Left forelimb (tissue), 1 donor: ENCODE results near the gene ZNF689.
"Not testable (repeated sequence)": the region's sequence is repeated elsewhere in the genome, so short reads cannot be mapped to it uniquely, and the experiment has no call there.

ENCODE experiments used
- DNase-seq: peaks from one replicate; pipeline ENCODE4 v3.0.0-alpha.2; 2018; ENCODE audit warnings: low spot score

Gene ZNF689

GRCh38 chr16:30636599-30636998, 26.4 kb upstream of the ZNF689 start:
- DNase-seq = no peak

DNA sequence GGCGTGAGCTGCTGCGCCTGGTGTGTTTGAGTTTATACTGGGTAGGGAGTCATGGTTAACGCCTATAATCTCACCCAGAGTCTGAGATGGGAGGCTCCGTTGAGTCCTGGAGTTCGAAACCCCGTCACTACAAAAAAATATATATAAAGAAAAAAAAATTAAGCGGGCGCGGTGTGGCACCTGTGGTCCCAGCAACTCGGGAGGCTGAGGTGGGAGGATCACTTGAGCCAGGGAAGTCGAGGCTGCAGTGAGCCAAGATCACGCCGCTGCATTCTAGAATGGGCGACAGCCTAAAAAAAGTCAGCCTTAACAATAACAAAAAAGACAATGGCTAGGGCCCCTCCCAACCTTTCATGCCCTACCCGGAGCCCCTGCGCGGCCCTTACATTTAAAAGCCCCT, 23.3 kb upstream of the ZNF689 start:
- no peak for DNase-seq

DNA sequence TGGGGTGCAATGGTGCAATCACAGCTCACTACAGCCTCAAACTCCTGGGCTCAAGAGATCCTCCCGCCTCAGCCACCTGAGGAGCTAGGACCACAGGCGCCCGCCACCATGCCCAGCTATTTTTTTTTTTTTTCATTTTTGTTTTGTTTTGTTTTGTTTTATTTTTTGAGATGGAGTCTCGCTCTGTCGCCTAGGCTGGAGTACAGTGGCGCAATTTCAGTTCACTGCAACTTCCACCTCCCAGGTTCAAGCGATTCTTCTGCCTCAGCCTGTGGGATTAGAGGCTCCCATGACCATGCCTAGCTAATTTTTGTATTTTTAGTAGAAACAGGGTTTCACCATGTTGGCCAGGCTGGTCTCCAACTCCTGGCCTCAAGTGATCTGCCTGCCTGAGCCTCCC, 22.3 kb upstream of the ZNF689 start:
- not testable (repeated sequence) for DNase-seq

DNA sequence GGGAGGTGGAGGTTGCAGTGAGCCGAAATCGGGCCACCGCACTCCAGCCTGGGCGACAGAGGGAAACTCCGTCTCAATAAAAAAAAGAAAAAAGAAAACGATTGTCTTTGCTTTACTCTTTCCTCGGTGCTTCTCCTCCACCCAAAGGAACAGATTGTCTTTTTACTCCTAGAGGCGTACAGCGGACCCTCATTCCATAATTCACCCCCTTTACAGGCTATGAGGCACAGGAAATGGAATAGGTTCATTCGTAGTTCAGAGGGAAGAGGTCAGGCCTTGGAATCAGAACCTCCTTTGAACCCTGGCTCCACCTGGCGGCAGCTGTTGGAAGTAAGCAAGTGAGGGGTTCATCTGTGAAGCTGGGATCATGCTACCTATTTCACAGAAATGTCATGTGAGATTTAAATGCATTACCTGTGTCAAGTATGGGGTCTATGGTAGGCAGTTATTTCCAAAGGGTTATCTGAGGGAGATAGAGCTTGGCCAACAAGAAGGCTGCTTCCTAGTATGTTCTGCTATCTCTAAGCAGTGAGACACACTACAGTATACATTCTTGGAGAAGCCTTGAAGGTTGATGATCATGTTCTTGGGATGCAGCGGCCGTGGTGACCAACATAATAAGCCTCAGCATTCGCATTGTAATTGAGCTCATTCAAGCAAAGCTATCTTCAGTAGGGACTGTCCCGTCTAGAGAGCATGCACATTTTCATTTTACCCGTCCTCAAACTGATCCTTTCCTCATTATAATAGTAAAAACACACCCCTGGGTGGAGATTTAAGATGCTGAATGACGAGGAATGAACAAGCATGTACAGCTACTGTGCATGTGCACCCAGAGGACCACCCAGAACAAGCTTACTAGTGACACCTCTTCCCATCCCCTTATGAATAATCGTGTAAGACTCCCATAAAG, 18.7 kb upstream of the ZNF689 start:
- peak; percentile 83 for DNase-seq

DNA sequence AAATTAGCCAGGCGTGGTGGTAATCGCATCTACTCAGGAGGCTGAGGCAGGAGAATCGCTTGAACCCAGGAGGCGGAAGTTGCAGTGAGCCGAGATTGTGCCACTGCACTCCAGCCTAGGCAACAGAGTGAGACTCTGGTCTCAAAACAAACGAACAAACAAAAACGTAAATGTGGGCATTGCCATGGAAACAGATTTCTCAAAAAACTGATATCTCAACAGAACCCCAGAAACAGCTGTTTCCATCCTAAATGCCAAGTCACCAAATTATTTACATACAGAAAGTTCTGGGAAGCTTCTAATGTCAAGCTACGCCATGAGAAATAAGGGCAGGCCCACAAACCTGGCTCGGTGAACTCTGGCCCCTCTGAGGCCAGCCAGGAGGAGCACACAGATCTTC, 16.0 kb upstream of the ZNF689 start:
- DNase-seq = no peak

DNA sequence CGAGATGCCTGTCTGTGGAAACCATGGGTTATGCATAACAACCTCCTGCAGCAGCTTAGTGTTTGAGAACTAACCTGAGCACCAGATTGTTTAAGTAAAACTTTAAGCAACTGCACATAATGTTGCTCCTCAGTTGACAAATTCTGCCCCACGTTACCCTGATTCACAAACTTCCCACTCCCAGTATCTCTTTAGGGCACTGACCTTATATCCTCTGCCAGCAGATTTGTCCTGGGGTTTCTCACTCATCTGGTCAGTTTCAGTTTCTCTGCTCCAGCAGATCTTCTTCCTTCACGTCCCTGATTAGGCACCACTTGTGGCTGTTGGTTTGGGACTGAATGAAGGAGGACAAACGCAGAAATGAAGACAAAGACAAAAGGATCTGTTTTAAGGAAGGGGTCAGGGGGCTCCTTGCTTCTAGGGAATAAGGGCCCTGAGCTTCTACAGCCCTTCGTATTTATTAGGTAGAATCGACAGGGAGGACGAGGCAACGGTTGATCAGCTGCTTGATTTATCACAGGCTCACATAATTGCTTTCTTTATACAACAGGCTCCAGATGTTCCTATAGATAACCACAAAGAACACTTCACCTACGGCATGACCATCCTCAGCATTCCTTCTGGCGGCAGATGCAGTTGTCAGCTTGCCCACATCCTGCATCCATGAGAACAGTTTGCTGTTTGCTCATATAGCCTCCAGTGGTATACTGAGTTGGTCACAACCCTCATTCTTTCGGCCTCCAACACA, 13.5 kb upstream of the ZNF689 start:
- no peak for DNase-seq

DNA sequence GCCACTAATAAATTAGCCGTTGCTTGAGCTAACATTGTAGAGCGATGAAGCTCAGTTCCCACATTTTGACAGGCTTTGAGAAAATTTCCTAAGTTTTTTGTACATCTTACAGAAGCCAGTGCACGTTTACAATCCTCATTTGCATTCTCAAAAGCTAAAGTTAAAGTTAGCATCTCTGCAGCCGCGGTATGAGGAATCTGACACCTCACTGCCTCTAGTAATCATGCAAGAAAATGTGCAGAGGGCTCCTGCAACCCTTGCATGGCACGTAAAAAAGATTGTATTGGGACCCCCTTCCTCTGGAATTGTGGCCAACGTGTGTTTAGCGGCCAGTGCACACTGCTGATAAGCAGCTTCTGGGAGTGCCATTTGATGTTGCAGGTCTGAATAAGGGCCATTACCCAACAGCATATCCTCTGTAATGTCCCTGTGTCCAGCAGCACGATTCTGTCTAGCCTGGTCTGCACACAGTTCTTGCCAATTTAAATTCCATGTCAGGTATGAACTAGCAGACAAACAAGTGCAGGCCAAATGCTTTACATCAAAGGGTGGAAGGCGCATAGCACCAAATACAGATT, 12.4 kb upstream of the ZNF689 start:
- DNase-seq = no peak

- no peak for DNase-seq
These were observed 11.6 kb upstream of the ZNF689 start for GRCh38 chr16:30621765-30622164.

DNA sequence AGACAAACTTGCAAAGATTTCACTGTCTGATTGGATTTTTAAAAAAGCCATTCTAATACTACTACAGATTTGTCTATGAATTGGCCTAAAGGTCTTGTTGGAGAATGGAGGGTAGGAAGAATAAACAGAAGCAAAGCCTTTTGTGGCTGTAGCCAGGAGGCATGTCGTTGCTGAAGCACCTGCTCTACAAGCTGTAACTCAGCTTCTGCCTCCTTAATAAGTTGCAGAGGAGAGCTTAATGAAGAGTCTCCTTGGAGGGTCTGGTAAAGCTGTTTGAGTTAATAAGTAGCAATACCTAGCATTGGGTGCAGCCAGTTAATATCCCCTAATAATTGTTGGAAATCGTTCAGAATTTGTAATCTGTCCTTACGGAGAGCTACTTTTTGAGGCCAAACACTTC, 10.0 kb upstream of the ZNF689 start:
- no peak for DNase-seq

GRCh38 chr16:30619638-30620037, 9.4 kb upstream of the ZNF689 start:
- DNase-seq = no peak

DNA sequence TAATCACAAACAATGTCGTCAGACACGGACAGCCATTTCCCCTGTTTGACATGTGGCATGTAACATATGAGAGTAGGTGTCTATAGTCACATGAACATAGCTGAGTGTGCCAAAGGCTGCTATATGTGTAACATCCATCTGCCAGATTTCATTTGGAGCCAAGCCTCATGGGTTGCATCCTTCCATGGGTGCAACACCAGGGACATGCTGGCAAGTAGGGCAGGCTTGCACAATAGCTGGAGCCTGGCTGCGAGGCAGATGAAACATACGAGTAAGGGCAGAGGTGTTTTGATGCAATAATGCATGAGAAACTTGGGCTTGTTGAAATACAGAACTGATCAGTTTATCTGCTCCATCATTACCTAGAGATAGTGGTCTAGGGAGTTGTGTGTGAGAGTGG, 9.0 kb upstream of the ZNF689 start:
- no peak for DNase-seq

GRCh38 chr16:30615358-30616091, 5.3 kb upstream of the ZNF689 start:
- DNase-seq = no peak

DNA sequence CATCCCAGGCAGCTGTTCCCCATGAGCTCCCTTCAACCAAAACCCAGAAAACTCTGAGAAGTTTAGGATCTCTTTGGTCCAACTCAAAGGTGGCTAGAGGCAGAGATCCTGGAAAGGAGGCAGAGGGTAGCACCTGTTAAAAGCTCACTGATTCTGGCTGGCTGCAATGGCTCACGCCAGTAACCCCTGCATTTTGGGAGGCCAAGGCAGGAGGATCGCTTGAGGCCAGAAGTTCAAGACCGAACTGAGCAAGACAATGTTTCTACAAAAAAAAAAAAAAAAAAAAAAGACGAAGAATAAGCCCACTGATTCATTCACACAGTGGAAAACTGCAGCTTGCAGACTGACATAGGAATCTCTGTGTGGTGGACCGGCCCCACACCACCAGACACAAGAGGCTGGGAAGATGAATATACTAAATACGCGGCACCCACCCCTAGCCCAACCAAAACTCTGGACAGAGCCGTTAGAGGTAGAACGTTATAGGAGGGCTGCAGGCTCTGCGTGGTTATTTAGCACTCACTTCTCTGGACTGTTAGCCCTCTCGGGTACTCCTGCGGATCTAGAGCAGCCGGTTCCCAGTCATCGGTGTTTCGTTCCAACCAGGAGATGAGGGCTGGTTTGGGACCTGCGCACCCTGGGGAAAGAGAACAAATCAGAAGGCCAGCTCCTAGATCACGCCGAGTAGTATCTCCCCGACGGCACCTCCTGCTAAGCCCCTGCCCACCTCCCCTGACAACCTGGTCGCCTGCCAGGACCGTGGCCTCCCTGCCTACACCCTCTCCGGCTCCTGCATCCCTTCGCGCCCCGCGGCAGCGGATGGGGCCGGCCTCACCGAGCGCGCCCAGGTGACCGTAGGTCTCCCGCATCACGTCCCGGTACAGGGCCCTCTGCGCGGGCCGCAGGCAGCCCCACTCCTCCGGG, 925 bp downstream of the ZNF689 start:
- peak; percentile 78 for DNase-seq

- no peak for DNase-seq
These were observed 4.2 kb downstream of the ZNF689 start for GRCh38 chr16:30606004-30606403.

DNA sequence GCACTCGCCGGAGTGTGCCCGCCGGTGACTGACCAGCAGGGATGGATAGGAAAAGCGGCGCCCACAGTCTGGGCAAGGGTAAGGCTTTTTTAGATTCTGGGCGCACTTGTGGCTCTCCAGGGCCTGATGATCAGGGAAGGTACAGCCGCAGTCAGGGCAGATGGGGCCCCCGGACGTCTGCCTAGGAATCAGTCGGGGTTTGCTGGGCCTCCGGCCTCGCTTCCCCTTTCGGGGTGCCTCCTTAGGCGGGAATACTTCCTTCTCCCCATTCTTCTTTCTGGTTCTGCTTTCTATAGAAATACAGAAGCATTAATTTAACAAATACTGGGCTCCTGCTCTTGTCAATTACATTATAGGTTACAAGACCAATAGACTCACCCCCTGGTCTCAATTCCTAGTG, 5.0 kb downstream of the ZNF689 start:
- DNase-seq = no peak

DNA sequence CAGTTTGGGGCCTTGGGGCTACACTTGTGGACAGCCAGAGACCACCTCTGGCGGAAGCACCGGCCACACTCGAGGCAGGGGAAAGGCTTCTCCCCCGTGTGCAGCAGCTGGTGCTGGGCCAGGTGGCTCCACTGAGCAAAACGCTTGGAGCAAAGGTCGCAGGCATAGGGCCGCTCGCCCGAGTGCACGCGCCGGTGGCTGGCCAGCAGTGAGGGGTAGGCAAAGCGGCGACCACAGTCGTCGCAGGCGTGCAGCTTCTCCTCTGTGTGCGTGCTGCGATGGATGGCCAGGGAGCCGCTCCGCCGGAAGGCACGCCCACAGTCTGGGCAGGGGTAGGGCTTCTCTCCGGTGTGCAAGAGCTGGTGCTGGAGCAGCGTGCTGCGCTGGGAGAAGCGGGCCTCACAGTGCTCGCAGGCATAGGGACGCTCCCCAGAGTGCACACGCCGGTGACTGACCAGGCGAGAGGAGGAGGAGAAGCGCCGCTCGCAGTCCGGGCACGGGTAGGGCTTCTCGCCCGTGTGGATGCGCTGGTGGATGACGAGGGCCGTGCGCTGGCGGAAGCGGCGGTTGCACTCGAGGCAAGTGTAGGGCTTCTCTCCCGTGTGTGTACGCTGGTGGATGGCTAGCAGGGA, 5.8 kb downstream of the ZNF689 start:
- no peak for DNase-seq

DNA sequence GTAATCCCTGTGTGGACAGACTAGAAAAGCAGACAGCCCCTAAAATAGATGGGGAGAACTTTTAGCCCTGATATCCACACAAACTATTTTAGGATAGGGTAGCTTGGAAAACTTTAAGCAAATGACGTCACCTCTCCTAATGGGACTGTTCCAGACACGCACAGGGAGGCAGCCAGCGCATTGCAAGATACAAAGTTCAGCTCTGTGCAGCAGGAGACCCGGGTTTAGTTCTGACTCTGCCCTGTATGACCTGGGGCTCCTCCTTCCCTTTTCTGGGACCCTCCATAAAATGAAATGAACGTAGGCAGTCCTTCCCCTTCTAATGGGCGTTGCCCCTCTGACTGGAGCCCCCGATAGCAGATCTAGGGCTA, 6.3 kb downstream of the ZNF689 start:
- DNase-seq = no peak

GRCh38 chr16:30602616-30603277, 7.4 kb downstream of the ZNF689 start:
- DNase-seq = no peak

DNA sequence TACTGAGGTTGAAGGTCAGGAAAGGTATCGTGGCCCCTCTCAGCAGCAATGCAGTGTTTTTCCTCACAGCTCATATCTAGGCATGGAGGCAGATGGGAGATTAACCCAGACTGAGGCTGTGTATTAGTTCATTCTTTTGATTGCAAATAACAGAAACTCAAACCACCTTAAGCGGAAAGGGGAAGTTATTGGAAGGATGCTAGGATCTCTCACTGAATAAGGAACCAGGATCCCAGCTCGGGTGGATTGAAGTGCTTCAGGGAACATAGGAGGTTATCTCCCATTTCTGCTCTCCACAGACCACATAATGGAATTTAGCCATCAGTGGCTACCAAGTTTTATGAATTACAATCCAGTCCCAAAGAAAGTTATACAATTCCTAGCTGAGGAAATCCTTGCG, 8.2 kb downstream of the ZNF689 start:
- DNase-seq = no peak

- no peak for DNase-seq
These were observed 9.3 kb downstream of the ZNF689 start for GRCh38 chr16:30600929-30601328.
